ENCODE results near the gene GPR6.

Gene GPR6

GRCh38 chr6:110013386-110013785 is 35.3 kb downstream of the GPR6 start (continued):
- no peak for TF ChIP-seq ZFHX2 (tag by site-specific recombination; conservative IDR thresholded peaks at IDR 0.05)
- TF ChIP-seq ZNF792 (tag by site-specific recombination; IDR thresholded peaks at IDR 0.05) = no peak
- TF ChIP-seq INSM2 (tag by site-specific recombination; IDR thresholded peaks at IDR 0.05) = no peak
- no peak for TF ChIP-seq ZXDB (tag by site-specific recombination; IDR thresholded peaks at IDR 0.05)
- no peak for TF ChIP-seq SCRT2 (tag by site-specific recombination; IDR thresholded peaks at IDR 0.05)
- TF ChIP-seq REPIN1 (tag by site-specific recombination; IDR thresholded peaks at IDR 0.05; ENCODE audit: low read depth) = no peak
- no peak for TF ChIP-seq ZNF777 (tag by site-specific recombination; IDR thresholded peaks at IDR 0.05; ENCODE audit: borderline replicate concordance)
- no peak for TF ChIP-seq ZNF843 (tag by site-specific recombination; IDR thresholded peaks at IDR 0.05)
- no peak for TF ChIP-seq ZNF518A (tag by site-specific recombination; conservative IDR thresholded peaks at IDR 0.05; ENCODE audit: low read depth)
- no peak for TF ChIP-seq ZNF664 (tag by site-specific recombination; IDR thresholded peaks at IDR 0.05)

GRCh38 chr6:110015206-110015605 is 37.1 kb downstream of the GPR6 start:
- Histone ChIP-seq H3K4me3 (ENCODE audit: low read depth, low read length) (no peak overlapping the region), H3K4me1 (ENCODE audit: control insufficient read depth, insufficient read depth, low read length) (no peaks in the 10 kb centered on the region), H3K9me3 (ENCODE audit: control insufficient read depth, insufficient read depth, low read depth, low read length) (no peaks in the 10 kb centered on the region), H3K27ac (ENCODE audit: extremely low read depth, low read depth, low read length) (no peak overlapping the region), H3K36me3 (ENCODE audit: control insufficient read depth in 2 of 2, insufficient read depth in 1 of 2, low read length in 2 of 2) (no peaks in the 10 kb centered on the region)
- POLR2A ChIA-PET = no interaction called here
- no peak for TF ChIP-seq ZNF544 (tag by site-specific recombination; IDR thresholded peaks at IDR 0.05)
- TF ChIP-seq SCRT1 (tag by site-specific recombination; IDR thresholded peaks at IDR 0.05; ENCODE audit: borderline replicate concordance) = no peak
- no peak for TF ChIP-seq ZNF510 (tag by site-specific recombination; IDR thresholded peaks at IDR 0.05; ENCODE audit: insufficient replicate concordance)
- CTCF ChIA-PET = no interaction called here

- TF ChIP-seq ZNF473 (tag by site-specific recombination; IDR thresholded peaks at IDR 0.05) = no peak
- no peak for TF ChIP-seq IKZF3 (tag by site-specific recombination; IDR thresholded peaks at IDR 0.05)
- no peak for TF ChIP-seq ZNF324 (tag by site-specific recombination; IDR thresholded peaks at IDR 0.05)
- no peak for TF ChIP-seq ZNF792 (tag by site-specific recombination; IDR thresholded peaks at IDR 0.05)
- no peak for TF ChIP-seq ZNF404 (tag by site-specific recombination; IDR thresholded peaks at IDR 0.05)
- Histone ChIP-seq H3K27ac (ENCODE audit: extremely low read depth, low read depth, low read length) (no peak overlapping the region), H3K4me1 (ENCODE audit: control insufficient read depth, insufficient read depth, low read length) (no peaks in the 10 kb centered on the region), H3K4me3 (ENCODE audit: low read depth, low read length) (no peak overlapping the region), H3K9me3 (ENCODE audit: control insufficient read depth, insufficient read depth, low read depth, low read length) (no peaks in the 10 kb centered on the region), H3K36me3 (ENCODE audit: control insufficient read depth in 2 of 2, insufficient read depth in 1 of 2, low read length in 2 of 2) (no peaks in the 10 kb centered on the region)
- ChIA-PET POLR2A (no interaction called here), CTCF (interaction anchor here (1.2 to 2.3 kb wide), 2 partner anchors 22 to 36 kb away, joined by 3 to 12 read pairs; no protein-coding TSS in a partner anchor)
These were observed 39.2 kb downstream of the GPR6 start for GRCh38 chr6:110017306-110017705.
